ENCODE data around the gene SOS2.
"Not testable (repeated sequence)": the region's sequence is repeated elsewhere in the genome, so short reads cannot be mapped to it uniquely, and the experiment has no call there.

The SOS2 gene

DNA sequence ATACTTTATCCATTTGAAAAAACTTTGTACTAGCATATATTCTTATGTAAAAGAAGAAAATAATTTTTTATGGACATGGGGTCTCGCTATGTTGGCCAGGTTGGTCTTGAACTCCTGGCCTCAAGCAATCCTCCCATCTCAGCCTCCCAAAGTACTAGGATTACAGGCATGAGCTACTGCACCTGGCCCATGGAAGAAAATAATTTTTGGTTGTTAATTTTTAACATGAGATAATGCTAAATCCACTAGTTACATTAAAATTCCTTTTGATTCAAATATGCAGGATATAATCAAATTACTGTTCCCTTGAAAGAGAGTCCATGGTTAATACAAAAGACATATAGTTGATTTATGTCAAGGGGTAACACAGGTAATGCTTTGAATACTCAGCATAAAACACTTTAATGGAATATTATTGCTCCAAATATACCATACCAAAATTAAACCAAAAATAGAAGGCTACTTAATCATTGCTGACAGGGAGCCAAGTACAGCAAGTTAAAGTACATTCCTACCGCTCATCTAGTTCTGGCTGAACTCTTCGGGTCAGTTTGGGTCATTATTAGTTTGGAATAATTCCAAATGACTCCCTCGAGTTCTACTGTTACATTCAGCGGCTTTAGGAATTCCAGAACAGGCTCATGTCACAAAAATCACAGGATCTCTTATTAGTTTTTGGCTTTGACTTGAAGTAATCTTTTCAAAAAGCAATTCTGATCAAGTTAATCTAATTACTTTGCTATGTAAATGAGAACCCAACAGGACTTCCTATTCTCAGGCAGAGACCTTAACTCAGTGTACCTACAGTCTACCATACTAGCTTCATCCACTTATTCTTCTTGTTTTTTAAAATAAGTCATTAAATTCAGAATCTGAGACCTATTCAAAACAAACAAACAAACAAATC is 6.1 kb downstream of the SOS2 start:
- no peak for DNase-seq

DNA sequence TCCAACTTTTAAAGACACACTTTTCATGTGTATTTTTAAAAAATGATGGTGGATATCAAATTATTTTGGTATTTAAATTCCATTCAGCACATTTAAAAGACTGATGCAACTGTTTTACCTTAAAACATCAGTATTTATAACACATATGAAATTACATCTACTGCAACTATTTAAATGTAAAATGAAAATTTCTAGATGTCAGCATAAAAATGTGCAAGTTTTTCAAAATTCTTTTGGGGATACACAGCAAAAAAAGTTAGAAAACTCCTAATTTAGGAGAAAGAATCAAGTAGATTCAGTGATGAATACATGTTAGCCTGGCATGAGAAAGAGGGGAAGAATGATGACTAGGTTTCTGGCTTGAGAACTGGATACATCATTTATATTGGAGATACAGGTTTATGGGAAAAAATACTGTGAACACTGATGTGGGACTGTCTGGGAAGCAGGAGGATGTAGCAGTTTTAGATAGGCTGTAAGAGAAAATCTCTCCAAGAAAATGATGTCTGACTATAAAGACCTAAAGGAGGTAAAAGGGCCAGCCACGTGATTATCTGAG is 9.2 kb downstream of the SOS2 start:
- DNase-seq: no peak

GRCh38 chr14:50218501-50218900 is 12.9 kb downstream of the SOS2 start:
- no peak for DNase-seq

GRCh38 chr14:50215416-50215815 is 16.0 kb downstream of the SOS2 start:
- no peak for DNase-seq

DNA sequence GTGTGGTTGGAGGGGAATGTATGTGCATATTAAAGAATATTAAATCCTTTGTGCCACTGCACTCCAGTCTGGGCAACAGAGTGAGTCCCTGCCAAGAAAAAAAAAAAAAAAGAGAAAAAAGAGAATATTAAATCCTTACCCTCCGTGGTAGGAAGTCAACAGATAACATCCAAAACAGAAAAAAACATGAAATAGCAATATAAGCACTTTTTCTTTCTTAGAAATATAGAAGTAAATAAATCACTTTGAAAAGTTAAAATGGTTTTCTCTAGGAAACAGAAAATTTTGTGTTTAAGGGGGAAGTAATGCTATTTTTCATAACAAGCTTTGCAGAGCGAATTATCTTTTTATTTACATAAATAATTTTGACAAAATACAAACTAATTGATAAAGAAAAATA is 17.6 kb downstream of the SOS2 start:
- no peak for DNase-seq

DNA sequence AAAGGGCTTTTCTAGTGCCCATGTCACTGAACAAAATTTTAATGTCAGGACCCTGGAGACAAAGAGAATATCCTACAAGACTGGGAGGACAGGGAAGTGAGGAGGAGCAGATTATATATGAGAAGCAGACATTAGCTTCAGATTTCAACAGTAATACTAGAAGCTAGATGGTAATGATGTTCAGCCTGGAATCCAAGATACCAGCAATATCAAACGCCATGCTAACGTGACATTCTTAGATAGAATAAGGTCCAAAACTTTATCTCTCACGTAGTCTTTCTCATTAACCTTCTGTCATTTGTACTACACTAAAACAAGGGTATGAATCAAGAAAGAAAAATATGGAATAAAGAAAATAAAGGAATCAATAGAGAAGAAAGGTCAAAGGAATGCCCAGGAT is 18.7 kb downstream of the SOS2 start:
- DNase-seq: no peak

DNA sequence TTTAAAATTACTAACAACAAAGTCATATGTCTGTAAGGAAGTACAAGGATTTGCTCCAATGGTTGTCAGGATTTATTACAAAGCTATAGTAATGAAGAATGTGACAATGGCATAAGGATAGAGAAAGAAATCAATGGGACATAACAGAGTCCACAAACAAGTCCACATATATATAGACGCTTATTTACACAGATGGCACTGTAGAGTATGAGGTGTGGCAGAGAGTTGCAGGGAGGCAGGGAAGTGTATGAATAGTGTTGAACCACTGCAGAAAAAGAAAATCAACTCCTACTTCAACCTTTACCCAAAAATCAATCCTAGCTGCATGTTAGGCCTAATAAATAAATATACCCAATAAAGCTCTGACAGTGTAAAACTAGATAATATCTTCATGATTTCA is 21.3 kb downstream of the SOS2 start:
- no peak for DNase-seq

GRCh38 chr14:50198499-50198898 is 32.9 kb downstream of the SOS2 start:
- DNase-seq: no peak

DNA sequence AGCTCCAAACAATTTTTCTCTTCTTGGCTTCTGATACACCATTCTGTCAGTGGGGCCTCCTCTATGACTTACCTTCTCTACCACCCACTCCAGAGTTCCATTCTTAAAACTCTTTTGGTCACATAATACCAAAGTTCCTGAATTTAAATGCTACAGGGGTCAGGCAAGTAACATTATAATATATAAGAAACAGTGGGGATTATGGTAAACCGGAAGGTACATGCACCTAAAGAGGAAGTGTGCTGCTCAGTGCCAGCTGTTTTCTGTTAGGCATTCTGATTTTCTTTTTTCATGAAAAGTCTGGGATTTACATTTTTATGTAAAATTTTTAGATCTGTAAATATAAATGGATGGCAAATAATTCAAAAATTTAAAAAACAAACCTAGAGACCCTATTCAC is 39.9 kb downstream of the SOS2 start:
- no peak for DNase-seq

- no peak for DNase-seq
Observed at GRCh38 chr14:50186107-50186506, 45.3 kb downstream of the SOS2 start.

GRCh38 chr14:50173891-50174290 is 57.5 kb downstream of the SOS2 start:
- no peak for DNase-seq

GRCh38 chr14:50171895-50172294 is 59.5 kb downstream of the SOS2 start:
- no peak for DNase-seq

GRCh38 chr14:50167381-50167780 is 64.0 kb downstream of the SOS2 start:
- not testable (repeated sequence) for DNase-seq

- DNase-seq: no peak
Observed at GRCh38 chr14:50156111-50156510, 75.3 kb downstream of the SOS2 start.

- no peak for DNase-seq
Observed at GRCh38 chr14:50148799-50149198, 82.6 kb downstream of the SOS2 start.

- no peak for DNase-seq
Observed at GRCh38 chr14:50139192-50139591, 92.2 kb downstream of the SOS2 start.

DNA sequence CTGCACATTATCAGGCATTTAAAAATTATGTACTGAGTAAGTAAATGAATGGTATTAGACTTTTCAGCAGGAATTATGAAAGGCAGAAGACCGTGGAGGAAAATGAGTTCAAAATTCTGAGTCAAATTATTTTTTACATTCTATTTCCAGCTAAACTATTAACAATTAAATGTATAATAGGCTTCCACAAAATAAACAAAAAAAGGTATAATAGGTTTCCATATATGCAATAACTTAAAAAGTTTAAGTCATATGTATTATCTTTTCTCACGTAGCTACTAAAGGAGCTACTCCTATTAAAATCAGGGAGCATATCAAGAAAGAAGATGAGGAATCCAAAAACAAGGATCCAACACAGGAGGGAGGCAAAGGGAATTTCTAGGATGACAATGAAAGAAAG is 103.6 kb downstream of the SOS2 start:
- no peak for DNase-seq

DNA sequence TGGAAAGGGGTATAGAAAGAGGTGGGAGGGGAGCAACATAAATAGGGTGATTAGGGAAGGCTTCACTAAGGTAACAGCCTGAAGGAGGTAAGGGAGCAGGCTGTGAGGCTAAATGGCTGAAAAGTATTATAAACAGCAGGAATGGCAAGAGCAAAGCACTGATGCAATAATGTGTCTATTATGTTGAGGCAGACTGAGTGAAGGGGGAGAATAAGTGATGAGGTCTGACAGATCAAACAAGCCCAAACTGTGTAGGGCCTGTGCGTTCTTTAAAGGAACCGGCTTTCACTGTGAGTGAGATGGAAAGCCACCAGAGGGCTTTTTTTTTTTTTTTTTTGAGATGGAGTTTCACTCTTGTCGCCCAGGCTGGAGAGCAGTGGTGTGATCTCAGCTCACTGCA is 108.3 kb downstream of the SOS2 start:
- DNase-seq: no peak

DNA sequence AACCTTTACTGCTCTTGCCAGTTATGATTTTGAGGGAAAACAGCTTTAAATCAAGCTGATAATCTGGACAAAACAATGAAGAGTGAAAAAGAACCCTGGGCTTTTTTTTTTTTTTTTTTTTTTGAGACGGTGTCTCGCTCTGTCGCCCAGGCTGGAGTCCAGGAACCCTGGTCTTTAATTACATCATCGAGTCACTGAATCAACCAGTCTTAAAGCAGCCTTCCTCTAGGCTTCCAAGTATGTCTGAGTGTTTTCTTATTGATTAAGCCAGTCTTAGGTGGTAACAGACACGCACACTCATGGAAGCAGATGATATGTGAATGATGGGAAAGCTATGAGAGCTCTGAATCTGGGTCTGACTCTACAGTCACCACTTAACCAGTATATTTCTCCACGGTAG is 109.1 kb downstream of the SOS2 start:
- no peak for DNase-seq

DNA sequence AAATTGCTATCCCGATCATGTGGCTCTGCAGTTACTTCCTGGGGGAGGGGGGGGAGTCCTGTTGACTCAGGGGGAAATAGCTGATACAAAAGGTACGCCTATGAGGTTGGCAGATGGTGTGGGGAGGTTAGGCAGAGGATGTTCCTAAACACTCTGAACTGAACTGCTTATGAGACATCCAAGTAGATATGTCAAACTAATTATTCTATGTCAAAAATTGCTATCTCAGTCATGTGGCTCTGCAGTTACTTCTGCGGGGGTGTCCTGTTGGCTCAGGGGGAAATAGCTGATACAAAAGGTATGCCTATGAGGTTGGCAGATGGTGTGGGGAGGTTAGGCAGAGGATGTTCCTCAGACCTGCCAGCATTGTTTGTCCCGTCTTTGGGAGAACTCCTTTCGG is 109.9 kb downstream of the SOS2 start:
- no peak for DNase-seq

DNA sequence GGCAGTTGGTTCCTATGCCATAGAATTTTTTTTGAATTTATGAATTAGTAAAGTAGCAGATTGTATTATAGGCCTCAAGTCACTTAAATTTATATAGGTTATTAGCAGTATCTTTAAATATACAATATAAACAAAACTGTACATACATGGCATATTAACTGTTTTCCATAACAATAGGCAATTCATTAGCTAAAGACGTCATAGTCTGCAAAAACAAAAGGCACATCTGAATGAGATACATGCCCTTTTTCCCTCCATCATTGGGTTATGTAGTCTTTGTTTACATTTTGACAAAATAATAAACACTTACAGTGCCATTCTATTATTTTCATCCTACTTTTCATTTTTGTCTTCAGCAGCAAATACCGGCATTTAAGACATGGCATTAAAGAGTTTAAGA is 113.9 kb downstream of the SOS2 start:
- DNase-seq: no peak

DNA sequence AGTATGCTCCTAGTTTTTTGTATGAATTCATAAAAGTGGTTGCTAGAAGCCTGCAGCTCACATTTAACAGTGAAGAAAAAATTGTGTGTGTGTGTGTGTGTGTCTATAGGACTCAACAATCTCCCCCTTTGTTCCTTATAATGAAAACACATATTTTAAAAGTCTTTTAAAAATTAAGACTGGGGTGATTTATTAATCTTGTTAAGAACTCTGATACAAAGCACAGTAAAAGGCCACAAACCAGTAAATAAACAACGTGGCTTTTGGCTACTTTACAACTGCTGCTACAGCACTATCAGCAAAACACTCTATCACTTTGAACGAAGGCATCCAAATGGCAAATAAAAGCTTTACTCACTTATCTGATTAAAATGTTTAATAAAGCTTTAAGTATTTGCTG is 114.4 kb downstream of the SOS2 start:
- DNase-seq: no peak

- peak; percentile 96 to 97 for DNase-seq
Observed at GRCh38 chr14:50116181-50116956, 115.0 kb downstream of the SOS2 start, which contains the start of gene VCPKMT. TSS of gene VCPKMT (minus strand) at chr14:50116572. CDS start at chr14:50116552, 20 bp downstream.
